Measurements from ENCODE around the gene AQR.
"Not testable (repeated sequence)": the region's sequence is repeated elsewhere in the genome, so short reads cannot be mapped to it uniquely, and the experiment has no call there.

The AQR gene

GRCh38 chr15:34942363-34942762 is 27.2 kb downstream of the AQR start:
- no peak overlapping the region for H3K4me3 ChIP-seq (replicated peaks in 1 of 2; ENCODE audit: low read depth in 2 of 2, low read length in 2 of 2)
- no peak for TF ChIP-seq CTCF (IDR thresholded peaks at IDR 0.05; ENCODE audit: low read depth, low read length)
- DNase-seq (ENCODE audit: low read depth in 2 of 2), result peak; percentile 79 to 87

- DNase-seq (ENCODE audit: low read depth in 2 of 2), result peak in 1 of 2 donors; percentile 14
- no peak for TF ChIP-seq CTCF (IDR thresholded peaks at IDR 0.05; ENCODE audit: low read depth, low read length)
- H3K4me3 ChIP-seq (replicated peaks in 1 of 2; ENCODE audit: low read depth in 2 of 2, low read length in 2 of 2), result no peak overlapping the region
Measured at GRCh38 chr15:34941831-34942230, 27.7 kb downstream of the AQR start.

GRCh38 chr15:34941185-34941698 is 28.3 kb downstream of the AQR start:
- no peak for TF ChIP-seq CTCF (IDR thresholded peaks at IDR 0.05; ENCODE audit: low read depth, low read length)
- H3K4me3 ChIP-seq (replicated peaks in 1 of 2; ENCODE audit: low read depth in 2 of 2, low read length in 2 of 2), result no peak overlapping the region
- no peak for DNase-seq (ENCODE audit: low read depth in 2 of 2)

GRCh38 chr15:34933432-34933975 is 36.0 kb downstream of the AQR start:
- H3K4me3 ChIP-seq (replicated peaks in 1 of 2; ENCODE audit: low read depth in 2 of 2, low read length in 2 of 2), result no peak overlapping the region
- no peak for DNase-seq (ENCODE audit: low read depth in 2 of 2)
- no peak for TF ChIP-seq CTCF (IDR thresholded peaks at IDR 0.05; ENCODE audit: low read depth, low read length)

GRCh38 chr15:34928349-34928748 is 41.2 kb downstream of the AQR start:
- H3K4me3 ChIP-seq (replicated peaks in 1 of 2; ENCODE audit: low read depth in 2 of 2, low read length in 2 of 2); DNase-seq (ENCODE audit: low read depth in 2 of 2): not testable (repeated sequence)

- no peak overlapping the region for H3K4me3 ChIP-seq (replicated peaks in 1 of 2; ENCODE audit: low read depth in 2 of 2, low read length in 2 of 2)
- no peak for TF ChIP-seq CTCF (IDR thresholded peaks at IDR 0.05; ENCODE audit: low read depth, low read length)
- peak in 1 of 2 donors; percentile 20 for DNase-seq (ENCODE audit: low read depth in 2 of 2)
Measured at GRCh38 chr15:34927726-34928125, 41.8 kb downstream of the AQR start.

- no peak overlapping the region for H3K4me3 ChIP-seq (replicated peaks in 1 of 2; ENCODE audit: low read depth in 2 of 2, low read length in 2 of 2)
- TF ChIP-seq CTCF (IDR thresholded peaks at IDR 0.05; ENCODE audit: low read depth, low read length), result no peak
- no peak for DNase-seq (ENCODE audit: low read depth in 2 of 2)
Measured at GRCh38 chr15:34914317-34914716, 55.2 kb downstream of the AQR start.
